ENCODE measurements around the gene ZNF680.
"Not testable (repeated sequence)": the region's sequence is repeated elsewhere in the genome, so short reads cannot be mapped to it uniquely, and the experiment has no call there.

The ZNF680 gene

DNA sequence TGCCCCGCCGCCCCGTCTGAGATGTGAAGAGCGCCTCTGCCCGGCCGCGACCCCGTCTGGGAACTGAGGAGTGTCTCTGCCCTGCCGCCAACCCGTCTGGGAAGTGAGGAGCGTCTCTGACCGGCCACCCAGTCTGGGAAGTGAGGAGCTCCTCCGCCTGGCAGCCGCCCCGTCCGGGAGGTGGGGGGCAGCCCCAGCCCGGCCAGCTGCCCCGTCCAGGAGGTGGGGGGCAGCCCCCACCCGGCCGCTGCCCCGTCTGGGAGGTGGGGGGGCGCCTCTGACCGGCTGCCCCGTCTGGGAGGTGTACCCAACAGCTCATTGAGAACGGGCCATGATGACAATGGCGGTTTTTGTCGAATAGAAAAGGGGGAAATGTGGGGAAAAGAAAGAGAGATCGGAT lies 8.7 kb downstream of the ZNF680 start:
- not testable (repeated sequence) for DNase-seq

DNA sequence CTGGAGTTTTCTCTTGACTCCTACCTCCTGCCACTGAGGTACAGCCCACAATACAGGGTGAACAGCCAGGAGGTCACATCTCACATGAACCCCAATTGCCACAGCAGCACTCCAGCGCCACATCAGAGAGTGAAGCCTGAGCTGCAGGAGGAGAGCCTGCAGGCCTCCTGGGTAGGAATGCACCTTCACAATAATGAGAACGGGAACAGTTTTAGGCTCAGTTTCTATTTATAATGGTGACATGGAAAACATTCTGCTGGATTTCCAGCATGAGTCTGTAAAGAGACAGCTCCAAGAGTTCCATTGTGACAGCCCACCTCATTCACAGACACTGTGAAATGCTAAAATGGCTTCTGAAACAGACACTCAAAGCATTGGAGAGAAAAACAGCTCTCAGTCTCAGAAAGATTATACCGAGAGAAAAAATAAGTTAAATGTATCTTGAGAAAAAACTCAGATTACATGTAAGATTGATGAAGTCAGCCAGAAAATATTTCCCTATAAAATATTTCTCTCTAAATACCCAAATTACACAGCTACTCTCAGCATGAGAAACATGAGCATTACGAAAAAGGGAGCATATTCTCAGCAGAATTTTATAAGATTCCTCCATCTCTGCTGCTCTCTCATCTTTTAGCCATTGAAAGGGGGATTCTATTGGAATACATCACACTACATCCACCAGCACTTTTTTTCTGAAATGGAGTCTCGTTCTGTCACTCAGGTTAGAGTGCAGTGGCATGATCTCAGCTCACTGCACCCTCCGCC lies 11.3 kb downstream of the ZNF680 start:
- DNase-seq = no peak

DNA sequence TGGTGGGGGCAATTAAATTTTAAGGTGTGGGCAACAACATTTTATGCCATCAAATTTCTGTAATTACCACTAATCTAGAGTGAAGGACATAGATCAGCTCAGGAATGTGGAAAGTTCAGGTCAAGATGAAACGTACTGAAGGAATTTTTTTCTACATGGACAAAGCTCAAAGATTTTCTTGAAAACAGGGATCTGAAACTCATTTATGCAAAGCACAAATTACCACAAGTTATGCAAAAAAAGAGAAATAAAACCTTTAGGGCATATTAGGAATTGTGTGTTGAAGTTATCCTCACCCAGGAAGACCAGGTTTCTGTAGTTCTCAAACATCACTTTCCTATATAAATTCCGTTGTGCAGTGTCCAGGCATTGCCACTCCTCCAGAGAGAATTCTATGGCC lies 18.9 kb downstream of the ZNF680 start:
- DNase-seq = no peak

- DNase-seq = no peak
These were observed 21.2 kb downstream of the ZNF680 start for GRCh38 chr7:64541438-64542359.

DNA sequence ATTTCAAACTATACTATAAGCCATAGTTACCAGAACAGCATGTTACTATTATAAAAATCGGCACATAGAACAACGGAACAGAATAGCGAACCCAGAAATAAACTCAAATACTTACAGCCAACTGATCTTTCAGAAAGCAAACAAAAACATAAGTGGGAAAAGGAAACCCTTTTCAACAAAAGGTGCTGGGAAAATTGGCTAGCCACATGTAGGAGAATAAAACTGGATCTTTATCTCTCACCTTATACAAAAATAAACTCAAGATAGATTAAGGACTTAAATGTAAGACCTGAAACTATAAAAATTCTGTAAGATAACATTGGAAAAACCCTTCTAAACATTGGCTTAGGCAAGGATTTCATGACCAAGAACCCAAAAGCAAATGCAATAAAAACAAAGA lies 29.1 kb downstream of the ZNF680 start:
- DNase-seq = no peak

GRCh38 chr7:64528770-64529169 lies 34.1 kb downstream of the ZNF680 start:
- DNase-seq = no peak

- no peak for DNase-seq
These were observed 41.4 kb downstream of the ZNF680 start for GRCh38 chr7:64521409-64521984.

GRCh38 chr7:64516451-64516850 lies 46.4 kb downstream of the ZNF680 start:
- no peak for DNase-seq

- no peak for DNase-seq
These were observed 47.1 kb downstream of the ZNF680 start for GRCh38 chr7:64515781-64516180.

- DNase-seq = no peak
These were observed 47.5 kb downstream of the ZNF680 start for GRCh38 chr7:64515330-64515729.

- no peak for DNase-seq
These were observed 53.3 kb downstream of the ZNF680 start for GRCh38 chr7:64509583-64509982.

GRCh38 chr7:64504581-64505120 lies 58.2 kb downstream of the ZNF680 start:
- DNase-seq = no peak

GRCh38 chr7:64498270-64498669 lies 64.6 kb downstream of the ZNF680 start:
- no peak for DNase-seq

DNA sequence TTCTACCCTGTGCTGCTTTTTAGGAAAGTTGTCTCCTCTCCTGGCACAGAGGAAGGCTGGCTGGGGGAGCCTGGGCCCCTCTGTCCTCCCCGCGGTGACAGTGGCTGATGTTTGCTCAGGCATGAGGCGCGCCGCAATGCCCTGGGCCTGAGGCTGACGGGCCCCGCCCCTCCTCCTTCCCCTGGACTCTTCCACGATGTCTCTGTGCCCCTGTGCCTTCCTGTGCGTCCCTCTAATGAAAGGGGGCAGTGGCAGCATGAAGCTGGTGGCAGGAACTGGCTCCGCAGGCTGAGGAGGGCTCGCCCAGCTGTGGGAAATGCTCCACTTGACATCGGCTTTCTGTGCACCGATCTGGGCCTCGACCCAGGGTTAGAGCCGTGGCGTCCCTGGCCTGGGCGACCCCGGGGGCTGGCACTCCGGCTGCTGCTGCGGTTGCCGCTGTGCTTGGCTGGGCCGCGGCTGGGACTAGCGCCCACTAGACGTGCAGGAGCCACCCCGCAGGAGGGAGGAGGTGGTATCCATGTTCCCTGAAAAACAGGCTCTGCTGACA lies 67.9 kb downstream of the ZNF680 start:
- peak in 1 of 2 experiments; percentile 1 for DNase-seq

DNA sequence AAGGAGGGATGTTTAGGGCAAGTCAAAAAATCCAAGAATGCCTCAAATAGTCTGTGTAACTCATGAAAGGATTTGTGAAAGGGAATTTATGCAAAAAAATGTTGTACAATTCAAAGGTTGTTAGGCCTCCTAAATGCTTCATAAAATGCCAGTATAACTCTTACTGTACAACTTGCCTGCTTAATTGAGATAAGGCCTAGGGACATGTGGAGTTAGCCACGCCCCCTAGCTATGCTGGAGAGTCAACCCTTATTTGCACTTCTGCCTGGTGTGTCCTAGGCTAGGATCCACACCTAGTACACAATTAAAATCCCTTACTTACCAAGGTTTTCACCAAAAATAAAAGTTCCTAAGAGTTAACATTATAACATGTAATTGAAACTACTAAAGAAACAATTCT lies 77.2 kb downstream of the ZNF680 start:
- no peak for DNase-seq
